OCI-LY3 (cell line): ENCODE measurements around the gene CSTB.

ENCODE experiments used
- H2AFZ ChIP-seq: fragments of 200-600, 300-600 bp; shearing (Covaris generic); 2 replicates; pipeline ENCODE4 v1.6.0; 2014; ENCODE audit warnings: antibody characterized with exemption, low read depth, low read length
- H3K27ac ChIP-seq: fragments of 200-600, 300-600 bp; sonication (generic); 2 replicates; pipeline ENCODE4 v1.5.1; 2014; ENCODE audit warnings: mild to moderate bottlenecking, low read length, moderate library complexity, mixed read lengths
- H3K27me3 ChIP-seq: fragments of 200-600, 300-600 bp; sonication (generic); 2 replicates; pipeline ENCODE4 v1.6.1; 2014; ENCODE audit warnings: low read depth, low read length, mixed read lengths
- H3K36me3 ChIP-seq: fragments of 200-600, 300-600 bp; sonication (generic); replicated peaks from 2 replicates; pipeline ENCODE3; 2014; ENCODE audit warnings: low read depth, low read length, mixed read lengths
- H3K4me1 ChIP-seq: fragments of 300-600, 200-600 bp; sonication (generic); 2 replicates; pipeline ENCODE4 v1.6.1; 2014; ENCODE audit warnings: low read length, mixed read lengths
- H3K4me2 ChIP-seq: fragments of 200-600, 300-600 bp; sonication (generic); 2 replicates; pipeline ENCODE4 v1.6.1; 2014; ENCODE audit warnings: low read length, mixed read lengths
- H3K4me3 ChIP-seq: fragments of 300-600, 200-600 bp; sonication (generic); 2 replicates; pipeline ENCODE4 v1.5.1; 2014; ENCODE audit warnings: antibody characterized with exemption, mild to moderate bottlenecking, low read length, moderate library complexity
- H3K79me2 ChIP-seq: fragments of 300-600, 200-600 bp; shearing (Covaris generic); 2 replicates; pipeline ENCODE4 v1.6.1; 2014; ENCODE audit warnings: mild to moderate bottlenecking, low read length, mixed read lengths
- H3K9ac ChIP-seq: fragments of 300-600, 200-600 bp; shearing (Covaris generic); 2 replicates; pipeline ENCODE4 v1.6.0; 2014; ENCODE audit warnings: mild to moderate bottlenecking, low read length, moderate library complexity
- H3K9me3 ChIP-seq: fragments of 200-600, 300-600 bp; shearing (Covaris generic); 2 replicates; pipeline ENCODE4 v1.6.1; 2014; ENCODE audit warnings: low read length, mixed read lengths; ENCODE audit not compliant: insufficient read depth
- H4K20me1 ChIP-seq: fragments of 200-600, 300-600 bp; sonication (generic); 2 replicates; pipeline ENCODE4 v1.6.1; 2016; ENCODE audit warnings: low read length, mixed read lengths; ENCODE audit not compliant: insufficient read depth
- EZH2phosphoT487 ChIP-seq: fragments of 200-600 bp; shearing (Covaris generic); IDR thresholded peaks from 2 replicates; pipeline ENCODE4 v1.6.1; 2018; ENCODE audit warnings: antibody characterized with exemption, mixed run types, low read depth
- TF ChIP-seq, protein P1 (sequence below): fragments of 200-600, 300-600 bp; sonication (generic); IDR thresholded peaks from 2 replicates; pipeline ENCODE4 v1.5.1; 2014; ENCODE audit warnings: antibody characterized with exemption, low read length, low read depth

CSTB gene

GRCh38 chr21:43783098-43783700 lies 7.1 kb upstream of the CSTB start:
- Histone ChIP-seq H3K27me3 (no peaks in the 10 kb centered on the region), H3K4me1 (peaks cover 19% of the 10 kb centered on the region), H3K9me3 (no peaks in the 10 kb centered on the region), H3K27ac (no peak overlapping the region), H3K9ac (no peak overlapping the region), H3K4me3 (no peak overlapping the region), H2AFZ (no peak overlapping the region), H3K4me2 (no peak overlapping the region), H4K20me1 (no peaks in the 10 kb centered on the region), H3K79me2 (no peaks in the 10 kb centered on the region), H3K36me3 (no peaks in the 10 kb centered on the region)
- TF ChIP-seq, protein P1, sequence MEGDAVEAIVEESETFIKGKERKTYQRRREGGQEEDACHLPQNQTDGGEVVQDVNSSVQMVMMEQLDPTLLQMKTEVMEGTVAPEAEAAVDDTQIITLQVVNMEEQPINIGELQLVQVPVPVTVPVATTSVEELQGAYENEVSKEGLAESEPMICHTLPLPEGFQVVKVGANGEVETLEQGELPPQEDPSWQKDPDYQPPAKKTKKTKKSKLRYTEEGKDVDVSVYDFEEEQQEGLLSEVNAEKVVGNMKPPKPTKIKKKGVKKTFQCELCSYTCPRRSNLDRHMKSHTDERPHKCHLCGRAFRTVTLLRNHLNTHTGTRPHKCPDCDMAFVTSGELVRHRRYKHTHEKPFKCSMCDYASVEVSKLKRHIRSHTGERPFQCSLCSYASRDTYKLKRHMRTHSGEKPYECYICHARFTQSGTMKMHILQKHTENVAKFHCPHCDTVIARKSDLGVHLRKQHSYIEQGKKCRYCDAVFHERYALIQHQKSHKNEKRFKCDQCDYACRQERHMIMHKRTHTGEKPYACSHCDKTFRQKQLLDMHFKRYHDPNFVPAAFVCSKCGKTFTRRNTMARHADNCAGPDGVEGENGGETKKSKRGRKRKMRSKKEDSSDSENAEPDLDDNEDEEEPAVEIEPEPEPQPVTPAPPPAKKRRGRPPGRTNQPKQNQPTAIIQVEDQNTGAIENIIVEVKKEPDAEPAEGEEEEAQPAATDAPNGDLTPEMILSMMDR = no peak
- no peak for TF ChIP-seq EZH2phosphoT487

DNA sequence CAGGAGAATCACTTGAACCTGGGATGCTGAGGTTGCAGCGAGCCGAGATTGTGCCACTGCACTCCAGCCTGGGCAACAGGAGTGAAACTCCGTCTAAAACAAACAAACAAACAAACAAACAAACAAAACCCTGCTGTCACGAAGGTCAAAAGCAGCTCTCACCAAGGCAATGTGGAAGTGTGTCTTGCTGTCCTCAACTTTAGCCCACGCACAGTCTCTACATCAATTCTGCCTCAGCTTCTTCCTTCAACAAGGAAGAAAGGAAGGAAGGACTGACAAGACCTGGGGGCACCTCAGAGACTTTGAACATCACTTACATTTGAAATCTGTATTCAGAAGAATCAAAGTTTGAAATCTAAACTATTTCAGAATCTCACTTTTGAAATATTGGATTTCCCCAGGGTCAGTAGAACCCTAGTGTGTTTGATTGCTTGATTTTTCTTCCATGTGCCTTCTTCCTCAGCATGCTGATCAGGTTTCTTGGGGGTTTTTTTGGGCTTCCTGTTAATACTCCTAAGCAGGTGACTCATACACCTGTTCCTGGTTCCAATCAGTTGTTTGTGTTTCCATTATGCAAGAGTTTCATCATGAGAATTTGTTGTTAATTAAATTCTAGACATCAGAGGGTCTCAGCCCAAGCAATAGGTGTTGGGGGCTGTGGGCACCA lies 6.5 kb upstream of the CSTB start:
- no peak overlapping the region for H3K9ac ChIP-seq
- no peaks in the 10 kb centered on the region for H3K36me3 ChIP-seq
- H3K79me2 ChIP-seq = no peaks in the 10 kb centered on the region
- H3K4me3 ChIP-seq = no peak overlapping the region
- H3K4me2 ChIP-seq = no peak overlapping the region
- H3K4me1 ChIP-seq = peaks cover 23% of the 10 kb centered on the region
- TF ChIP-seq, protein P1 = no peak
- no peak for TF ChIP-seq EZH2phosphoT487
- no peaks in the 10 kb centered on the region for H3K9me3 ChIP-seq
- H2AFZ ChIP-seq = no peak overlapping the region
- H3K27ac ChIP-seq = no peak overlapping the region
- H3K27me3 ChIP-seq = no peaks in the 10 kb centered on the region
- no peaks in the 10 kb centered on the region for H4K20me1 ChIP-seq

- H3K4me3 ChIP-seq = no peak overlapping the region
- H3K36me3 ChIP-seq = no peaks in the 10 kb centered on the region
- no peak for TF ChIP-seq EZH2phosphoT487
- TF ChIP-seq, protein P1 = no peak
- peaks cover 23% of the 10 kb centered on the region for H3K4me1 ChIP-seq
- H4K20me1 ChIP-seq = no peaks in the 10 kb centered on the region
- H2AFZ ChIP-seq = no peak overlapping the region
- H3K27me3 ChIP-seq = no peaks in the 10 kb centered on the region
- no peaks in the 10 kb centered on the region for H3K79me2 ChIP-seq
- H3K4me2 ChIP-seq = no peak overlapping the region
- H3K9ac ChIP-seq = no peak overlapping the region
- H3K27ac ChIP-seq = no peak overlapping the region
- H3K9me3 ChIP-seq = no peaks in the 10 kb centered on the region
These were observed 5.7 kb upstream of the CSTB start for GRCh38 chr21:43781846-43782245.

DNA sequence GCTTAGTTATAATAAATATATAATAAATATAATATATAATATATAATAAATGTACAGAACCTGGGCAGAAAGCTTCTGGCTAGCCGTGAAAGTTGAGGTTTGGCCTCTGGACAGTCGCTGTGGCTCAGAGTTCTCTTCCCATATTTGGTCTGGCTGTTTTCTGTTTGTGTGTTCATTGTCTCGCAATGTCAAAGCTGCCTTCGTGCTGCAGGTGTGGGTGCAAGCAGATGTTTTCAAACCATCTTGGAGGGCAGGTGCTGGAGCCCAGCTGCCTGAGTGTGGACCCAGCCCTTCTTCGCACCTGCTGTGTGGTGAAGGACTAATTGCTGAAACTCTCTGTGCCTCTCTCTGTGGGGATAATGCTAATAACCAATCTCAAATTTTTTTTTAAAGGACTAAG lies 3.6 kb upstream of the CSTB start:
- peaks cover 3% of the 10 kb centered on the region; the same call in 1 of the 2 replicates for H3K79me2 ChIP-seq
- no peak for TF ChIP-seq EZH2phosphoT487
- H3K36me3 ChIP-seq = no peaks in the 10 kb centered on the region
- no peaks in the 10 kb centered on the region for H3K9me3 ChIP-seq
- no peak overlapping the region for H2AFZ ChIP-seq
- H3K27ac ChIP-seq = no peak overlapping the region
- H3K4me3 ChIP-seq = no peak overlapping the region
- no peak overlapping the region for H3K4me2 ChIP-seq
- no peak overlapping the region for H3K9ac ChIP-seq
- H3K4me1 ChIP-seq = peaks cover 27% of the 10 kb centered on the region
- no peaks in the 10 kb centered on the region for H4K20me1 ChIP-seq
- no peaks in the 10 kb centered on the region for H3K27me3 ChIP-seq
